ENCODE measurements around the gene OTOG. TPM values are rescaled to one million over a fixed set of nuclear protein-coding genes. Genes with fewer than 3 reads are reported as not detected.
A peak's percentile ranks its signal among the peaks of the same experiment; 100 is the strongest.

OTOG gene
- total and polyA plus RNA-seq, 11 donors, result not detected

DNA sequence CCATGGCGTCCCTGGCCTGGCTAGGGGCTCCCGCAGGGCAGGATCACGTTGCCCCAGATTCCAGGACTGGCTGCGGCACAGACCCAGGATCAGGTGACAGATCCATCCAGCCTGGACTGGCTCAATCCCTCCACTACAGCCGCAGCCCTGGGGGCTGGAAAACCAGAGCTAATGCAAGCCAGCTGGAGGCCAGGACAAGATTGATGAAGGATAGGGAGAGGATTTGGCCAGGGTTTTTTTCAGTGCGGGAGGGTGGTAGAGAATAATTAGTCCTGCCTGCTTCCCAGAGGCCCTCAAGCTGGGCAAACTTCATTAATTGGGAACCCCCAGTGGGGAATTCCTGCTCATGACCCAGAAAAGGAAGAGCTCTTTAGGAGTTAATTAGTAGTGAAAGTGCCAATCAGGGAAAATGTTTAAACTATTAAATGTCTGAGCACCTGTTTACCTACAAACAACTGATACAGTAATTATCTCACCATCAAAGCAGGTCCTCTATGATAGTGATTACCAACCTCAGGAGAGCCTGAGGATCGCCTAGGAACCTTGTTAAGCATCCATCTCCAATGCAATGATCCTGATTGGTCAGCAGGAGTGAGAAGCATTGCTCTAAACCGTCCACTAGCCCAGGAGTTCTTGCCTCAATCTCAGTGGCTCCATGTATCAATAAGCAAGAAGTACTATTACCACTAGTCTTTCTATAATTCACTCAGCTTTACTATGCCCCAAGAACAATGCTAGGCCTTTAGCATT lies 139.3 kb downstream of the OTOG start:
- DNase-seq (no peak), ATAC-seq (peak in 1 of 4 donors; percentile 36)
- no peaks in the 10 kb centered on the region for H3K4me1 ChIP-seq
- no peaks in the 10 kb centered on the region for H3K9me3 ChIP-seq
- H3K4me3 ChIP-seq, result no peak overlapping the region
- TF ChIP-seq, protein P1, sequence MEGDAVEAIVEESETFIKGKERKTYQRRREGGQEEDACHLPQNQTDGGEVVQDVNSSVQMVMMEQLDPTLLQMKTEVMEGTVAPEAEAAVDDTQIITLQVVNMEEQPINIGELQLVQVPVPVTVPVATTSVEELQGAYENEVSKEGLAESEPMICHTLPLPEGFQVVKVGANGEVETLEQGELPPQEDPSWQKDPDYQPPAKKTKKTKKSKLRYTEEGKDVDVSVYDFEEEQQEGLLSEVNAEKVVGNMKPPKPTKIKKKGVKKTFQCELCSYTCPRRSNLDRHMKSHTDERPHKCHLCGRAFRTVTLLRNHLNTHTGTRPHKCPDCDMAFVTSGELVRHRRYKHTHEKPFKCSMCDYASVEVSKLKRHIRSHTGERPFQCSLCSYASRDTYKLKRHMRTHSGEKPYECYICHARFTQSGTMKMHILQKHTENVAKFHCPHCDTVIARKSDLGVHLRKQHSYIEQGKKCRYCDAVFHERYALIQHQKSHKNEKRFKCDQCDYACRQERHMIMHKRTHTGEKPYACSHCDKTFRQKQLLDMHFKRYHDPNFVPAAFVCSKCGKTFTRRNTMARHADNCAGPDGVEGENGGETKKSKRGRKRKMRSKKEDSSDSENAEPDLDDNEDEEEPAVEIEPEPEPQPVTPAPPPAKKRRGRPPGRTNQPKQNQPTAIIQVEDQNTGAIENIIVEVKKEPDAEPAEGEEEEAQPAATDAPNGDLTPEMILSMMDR (IDR thresholded peaks at IDR 0.05), result no peak
- no peak for TF ChIP-seq POLR2A (IDR thresholded peaks at IDR 0.05)
- intact Hi-C loops (cut with DNase I), result no loop called here
- H3K36me3 ChIP-seq, result no peaks in the 10 kb centered on the region
- no peak overlapping the region for H3K27ac ChIP-seq
- peaks cover 0 to 34% (median 8%) of the 10 kb centered on the region in 9 donors for H3K27me3 ChIP-seq
- 32 to 38% (median 36%) methylated on average over 7 to 8 of the region's 8 CpGs for WGBS, 4 donors

DNA sequence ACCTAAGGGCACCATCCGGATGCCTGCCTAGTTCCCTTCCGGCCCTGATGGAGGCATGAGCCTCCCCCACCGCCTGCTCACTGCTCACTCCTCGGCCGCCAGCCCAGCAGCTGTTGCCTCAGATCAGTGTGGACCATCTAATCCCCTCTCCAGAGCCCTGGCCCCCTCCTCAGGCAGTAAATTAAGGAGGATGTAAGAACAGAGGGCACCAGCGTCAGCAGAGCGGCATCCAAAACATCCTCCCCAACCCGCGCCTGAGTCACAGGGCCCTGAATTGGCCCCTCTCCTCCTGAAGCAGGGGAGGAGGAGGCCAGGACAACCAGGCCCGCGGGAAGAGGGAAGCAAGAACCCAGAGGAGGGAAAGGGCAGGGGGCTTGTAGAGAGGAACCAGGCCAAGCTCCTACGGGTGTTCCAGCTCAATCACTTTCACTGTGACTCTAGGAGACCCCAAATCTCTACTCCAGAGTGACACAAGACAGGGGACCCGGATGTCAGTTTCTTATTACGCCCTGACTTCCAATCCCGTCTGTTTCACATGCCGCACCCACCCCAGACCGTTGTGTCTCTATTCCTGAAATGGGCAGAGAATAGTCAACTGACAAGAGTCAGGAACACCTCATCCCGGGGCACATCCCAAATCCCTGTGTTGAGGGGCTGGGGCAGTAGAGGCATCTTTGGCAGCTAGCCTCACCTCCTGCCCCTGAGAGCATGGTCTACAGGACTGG lies 141.0 kb downstream of the OTOG start:
- H3K4me3 ChIP-seq, result no peak overlapping the region
- no peaks in the 10 kb centered on the region for H3K9me3 ChIP-seq
- intact Hi-C loops (cut with DNase I), result no loop called here
- no peak for ATAC-seq
- H3K4me1 ChIP-seq, result peaks cover 0 to under 1% (median 0%) of the 10 kb centered on the region in 12 donors
- WGBS, 4 donors, result 81 to 86% (median 85%) methylated on average over 13 to 18 of the region's 18 CpGs
- H3K27ac ChIP-seq, result no peak overlapping the region
- TF ChIP-seq, protein P1 (IDR thresholded peaks at IDR 0.05), result no peak
- TF ChIP-seq POLR2A (IDR thresholded peaks at IDR 0.05), result no peak
- H3K27me3 ChIP-seq, result peaks cover 0 to 47% (median 8%) of the 10 kb centered on the region in 9 donors
- no peak for DNase-seq
- no peaks in the 10 kb centered on the region for H3K36me3 ChIP-seq

DNA sequence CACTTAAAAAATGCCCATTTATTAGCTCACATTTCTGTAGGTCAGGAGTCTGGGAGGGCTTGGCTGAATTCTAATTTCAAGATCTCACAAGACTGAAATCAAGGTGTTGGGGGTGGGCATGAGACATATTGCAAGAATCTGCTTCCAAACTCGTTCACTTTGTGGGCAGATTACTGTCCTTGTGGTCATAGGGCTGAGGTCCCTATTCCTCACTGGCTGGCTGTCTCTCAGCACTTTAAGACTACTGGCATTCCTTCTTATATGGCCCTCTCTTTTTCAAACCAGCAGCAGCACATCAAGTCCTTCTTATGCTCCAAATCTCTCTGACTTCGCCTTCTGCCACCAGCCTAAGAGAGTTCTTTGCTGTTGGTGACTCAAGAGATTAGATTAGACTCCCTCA lies 144.5 kb downstream of the OTOG start:
- Histone ChIP-seq H3K4me3 (no peak overlapping the region), H3K36me3 (no peaks in the 10 kb centered on the region), H3K27me3 (peaks cover 8 to 53% (median 19%) of the 10 kb centered on the region in 9 donors), H3K4me1 (peaks cover 0 to 6% (median 0%) of the 10 kb centered on the region in 12 donors), H3K9me3 (no peaks in the 10 kb centered on the region), H3K27ac (no peak overlapping the region)
- WGBS, 4 donors, result 43 to 57% (median 49%) methylated on average over 2 of the region's 2 CpGs
- DNase-seq, result no peak
- no peak for ATAC-seq
- TF ChIP-seq, protein P1 (IDR thresholded peaks at IDR 0.05), result no peak
- TF ChIP-seq POLR2A (IDR thresholded peaks at IDR 0.05), result no peak
- intact Hi-C loops (cut with DNase I), result no loop called here

DNA sequence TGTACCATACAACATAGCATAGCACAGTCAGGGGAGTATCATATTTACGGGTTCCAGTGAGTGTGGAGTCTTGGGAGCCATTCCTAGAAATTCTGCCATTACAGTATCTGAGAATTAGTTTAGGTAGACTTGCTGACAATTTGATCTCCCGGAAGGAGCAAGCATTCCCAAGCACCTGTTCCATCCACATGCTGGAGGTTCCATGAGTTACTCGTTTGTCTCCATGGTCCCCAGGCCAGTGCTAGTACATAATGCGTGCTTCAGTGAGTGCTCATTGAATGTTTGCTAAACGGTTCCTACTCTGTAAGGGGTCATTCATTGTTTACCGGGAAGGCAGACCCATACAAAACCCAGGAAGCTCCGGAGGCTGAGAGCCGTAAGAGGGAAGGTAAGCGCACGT lies 144.9 kb downstream of the OTOG start:
- no peak overlapping the region for H3K27ac ChIP-seq

More for the DNA sequence above, 144.9 kb downstream of the OTOG start:
- ATAC-seq (no peak), DNase-seq (no peak)
- Histone ChIP-seq H3K27me3 (peaks cover 8 to 51% (median 20%) of the 10 kb centered on the region in 9 donors), H3K4me3 (no peak overlapping the region), H3K36me3 (no peaks in the 10 kb centered on the region), H3K9me3 (no peaks in the 10 kb centered on the region), H3K4me1 (peaks cover 0 to 6% (median 0%) of the 10 kb centered on the region in 12 donors)
- WGBS, 4 donors, result 62 to 68% (median 64%) methylated on average over 10 of the region's 10 CpGs
- no peak for TF ChIP-seq POLR2A (IDR thresholded peaks at IDR 0.05)
- TF ChIP-seq, protein P1 (IDR thresholded peaks at IDR 0.05), result no peak
- intact Hi-C loops (cut with DNase I), result no loop called here
